HG03469 (cell line): ENCODE measurements around the gene DDA1.
"Not testable (repeated sequence)": the region's sequence is repeated elsewhere in the genome, so short reads cannot be mapped to it uniquely, and the experiment has no call there.

ENCODE experiments used
- ATAC-seq: cut with Tn5 transposase; IDR thresholded peaks from one replicate; pipeline ENCODE4 v1.9.1; 2021; ENCODE audit warnings: mild to moderate bottlenecking, moderate library complexity, moderate number of reproducible peaks; ENCODE audit not compliant: unreplicated experiment

DDA1 gene

GRCh38 chr19:17286752-17287151 is 22.6 kb upstream of the DDA1 start:
- no peak for ATAC-seq

GRCh38 chr19:17289489-17289888 is 19.9 kb upstream of the DDA1 start:
- ATAC-seq, result no peak

GRCh38 chr19:17292301-17293074 is 16.9 kb upstream of the DDA1 start:
- no peak for ATAC-seq

- ATAC-seq, result no peak
Observed at GRCh38 chr19:17293605-17294004, 15.8 kb upstream of the DDA1 start.

GRCh38 chr19:17294051-17294891 is 15.1 kb upstream of the DDA1 start:
- no peak for ATAC-seq

GRCh38 chr19:17295551-17295950 is 13.8 kb upstream of the DDA1 start:
- not testable (repeated sequence) for ATAC-seq

GRCh38 chr19:17296273-17296672 is 13.1 kb upstream of the DDA1 start:
- ATAC-seq, result no peak

- no peak for ATAC-seq
Observed at GRCh38 chr19:17296976-17297375, 12.4 kb upstream of the DDA1 start.

GRCh38 chr19:17300992-17301619 is 8.3 kb upstream of the DDA1 start:
- no peak for ATAC-seq

GRCh38 chr19:17302391-17303166 is 6.8 kb upstream of the DDA1 start:
- ATAC-seq, result no peak

- peak; percentile 33 for ATAC-seq
Observed at GRCh38 chr19:17303167-17303939, 6.0 kb upstream of the DDA1 start, which contains the start of gene ABHD8. ABHD8 (minus strand) TSS chr19:17303425; CDS start chr19:17301616, 1,809 bp downstream.

- ATAC-seq, result no peak
Observed at GRCh38 chr19:17303940-17304267, 5.5 kb upstream of the DDA1 start.

GRCh38 chr19:17304386-17305215 is 4.8 kb upstream of the DDA1 start:
- ATAC-seq, result no peak

- no peak for ATAC-seq
Observed at GRCh38 chr19:17305216-17305516, 4.2 kb upstream of the DDA1 start.

- peak; percentile 69 for ATAC-seq
Observed at GRCh38 chr19:17305517-17306284, 3.7 kb upstream of the DDA1 start, which contains the start of gene MRPL34. MRPL34 (plus strand) TSS chr19:17305872; CDS start chr19:17305893, 21 bp downstream.

GRCh38 chr19:17306285-17306714 is 3.1 kb upstream of the DDA1 start:
- ATAC-seq, result no peak

GRCh38 chr19:17307876-17308377 is 1.4 kb upstream of the DDA1 start:
- ATAC-seq, result no peak

- ATAC-seq, result no peak
Observed at GRCh38 chr19:17309965-17310461, 650 bp downstream of the DDA1 start.
